HCT116 (cell line): Measurements from ENCODE around the gene KIF13A. TPM values are rescaled to one million over a fixed set of nuclear protein-coding genes. Genes with fewer than 3 reads are reported as not detected.

Experiments used
- ATAC-seq: fragments of 200-7000 bp; cut with Tn5 transposase; 2 replicates; pipeline ENCODE4 v1.9.1; 2020; ENCODE audit warnings: mild to moderate bottlenecking, moderate library complexity
- BruUV-seq: library from RNA; stranded (reverse); fragments of 400-500 nt; replicated peaks from 2 replicates; lab custom pipeline; 2021; lab: Mats Ljungman, UMichigan
- CTCF ChIA-PET: fragments of 300-600 bp; sonication (Branson Sonifier 250); formaldehyde crosslinking; loops from one replicate; lab custom pipeline; 2021; ENCODE audit warnings: antibody characterized with exemption; lab: Charles Lee
- POLR2A ChIA-PET: fragments of 300-600, 350-600 bp; sonication (Branson Sonifier 250); formaldehyde crosslinking; loops from one replicate; lab custom pipeline; 2021; ENCODE audit warnings: antibody characterized with exemption; lab: Charles Lee
- RAD21 ChIA-PET, 2 experiments: fragments of 300-600 bp; sonication (Branson Sonifier 250); formaldehyde crosslinking; loops; one replicate each; lab custom pipeline; 2023; ENCODE audit warnings: low total read pairs in 2 of 2; ENCODE audit not compliant: uncharacterized antibody in 2 of 2, unreplicated experiment in 2 of 2, low non-redundant PET in 1 of 2; lab: Charles Lee
- DNase-seq: peaks from one replicate; pipeline ENCODE4 v3.0.0-alpha.2; 2010; ENCODE audit warnings: low read depth, low spot score
- H2AFZ ChIP-seq: fragments of 200-600 bp; shearing (Covaris generic), sonication (generic); 2 replicates; pipeline ENCODE4 v1.6.1; 2017; ENCODE audit warnings: low read depth, mixed run types, mixed read lengths, antibody characterized with exemption, low read length; ENCODE audit not compliant: poor library complexity, severe bottlenecking
- H3K27ac ChIP-seq: 2 replicates; pipeline ENCODE4 v1.5.1; 2012; ENCODE audit warnings: low read depth, low read length
- H3K27me3 ChIP-seq: fragments of 200-600 bp; sonication (generic); 2 replicates; pipeline ENCODE4 v1.6.1; 2016; ENCODE audit warnings: mixed run types, low read length, mixed read lengths; ENCODE audit not compliant: insufficient read depth
- H3K36me3 ChIP-seq, 2 experiments: fragments of 200-500 bp in 1 of 2; fragments of 200-600 bp in 1 of 2; sonication (Bioruptor generic) in 1 of 2; sonication (generic) in 1 of 2; 2 replicates each; pipeline versions ENCODE4 v1.5.1 to v1.6.1; 2014 to 2016; ENCODE audit warnings: low read length in 2 of 2, inconsistent platforms in 1 of 2, mixed read lengths in 1 of 2, mixed run types in 1 of 2; ENCODE audit not compliant: insufficient read depth in 2 of 2, control insufficient read depth in 1 of 2
- H3K4me1 ChIP-seq, 2 experiments: fragments of 200-600 bp in 1 of 2; sonication (generic) in 1 of 2; 2 replicates each; pipeline versions ENCODE4 v1.5.1 to v1.6.1; 2012 to 2017; ENCODE audit warnings: low read length in 2 of 2, inconsistent platforms in 1 of 2, mild to moderate bottlenecking in 1 of 2, mixed read lengths in 1 of 2, mixed run types in 1 of 2, moderate library complexity in 1 of 2; ENCODE audit not compliant: insufficient read depth in 2 of 2, control insufficient read depth in 1 of 2
- H3K4me2 ChIP-seq: fragments of 200-600 bp; sonication (generic); 2 replicates; pipeline ENCODE4 v1.6.1; 2017; ENCODE audit warnings: mixed run types, low read length, mixed read lengths
- H3K4me3 ChIP-seq, 2 experiments: fragments of 200-600 bp in 1 of 2; sonication (generic) in 1 of 2; replicated peaks in 1 of 2; 2 replicates each; pipeline ENCODE4 v1.5.1; 2011 to 2016; ENCODE audit warnings: low read length in 2 of 2, control low read depth in 1 of 2, low read depth in 1 of 2, mild to moderate bottlenecking in 1 of 2, mixed read lengths in 1 of 2, mixed run types in 1 of 2
- H3K79me2 ChIP-seq: fragments of 200-600 bp; sonication (generic); 2 replicates; pipeline ENCODE4 v1.6.1; 2017; ENCODE audit warnings: mild to moderate bottlenecking, mixed run types, low read length, moderate library complexity, mixed read lengths; ENCODE audit not compliant: insufficient read depth
- H3K9ac ChIP-seq: fragments of 200-600 bp; sonication (generic); 2 replicates; pipeline ENCODE4 v1.6.1; 2016; ENCODE audit warnings: low read length, mixed read lengths
- H3K9me2 ChIP-seq: fragments of 200-600 bp; sonication (generic), shearing (Covaris generic); 2 replicates; pipeline ENCODE4 v1.6.1; 2017; ENCODE audit warnings: mixed run types, mild to moderate bottlenecking, moderate library complexity; ENCODE audit not compliant: insufficient read depth
- H3K9me3 ChIP-seq, 2 experiments: fragments of 200-500 bp in 1 of 2; fragments of 200-600 bp in 1 of 2; sonication (Bioruptor generic) in 1 of 2; sonication (generic) in 1 of 2; 2 replicates each; pipeline ENCODE4 v1.6.1; 2014 to 2017; ENCODE audit warnings: low read length in 2 of 2, mixed read lengths in 2 of 2, inconsistent platforms in 1 of 2, low read depth in 1 of 2, mild to moderate bottlenecking in 1 of 2, mixed run types in 1 of 2, moderate library complexity in 1 of 2; ENCODE audit not compliant: control insufficient read depth in 1 of 2, insufficient read depth in 1 of 2
- H4K20me1 ChIP-seq: fragments of 200-600 bp; sonication (generic), shearing (Covaris generic); 2 replicates; pipeline ENCODE4 v1.6.1; 2017; ENCODE audit warnings: mixed run types, mild to moderate bottlenecking, moderate library complexity; ENCODE audit not compliant: insufficient read depth
- ATF3 ChIP-seq: IDR thresholded peaks from 2 replicates; pipeline ENCODE4 v1.6.1; 2012
- CBX3 ChIP-seq: IDR thresholded peaks from 2 replicates; pipeline ENCODE4 v1.6.1; 2012; ENCODE audit warnings: low read depth
- CTCF ChIP-seq, 3 experiments: fragments of 200-600 bp in 1 of 3; sonication (generic) in 1 of 3; IDR thresholded peaks in 2 of 3; conservative IDR thresholded peaks in 1 of 3; 2 replicates each; pipeline ENCODE4 v1.5.1; 2012 to 2017; ENCODE audit warnings: low read depth in 2 of 3, low read length in 2 of 3, antibody characterized with exemption in 1 of 3, borderline replicate concordance in 1 of 3, control low read depth in 1 of 3, mild to moderate bottlenecking in 1 of 3, mixed read lengths in 1 of 3, mixed run types in 1 of 3, moderate library complexity in 1 of 3; ENCODE audit not compliant: insufficient read depth in 1 of 3
- EGR1 ChIP-seq: IDR thresholded peaks from 2 replicates; pipeline ENCODE4 v1.6.1; 2012; ENCODE audit warnings: low read depth
- EZH2 ChIP-seq: fragments of 200-600 bp; sonication (generic); IDR thresholded peaks from 2 replicates; pipeline ENCODE4 v1.6.1; 2017; ENCODE audit warnings: antibody characterized with exemption, mixed run types
- JUND ChIP-seq: IDR thresholded peaks from 2 replicates; pipeline ENCODE4 v1.6.1; 2012
- MAX ChIP-seq: IDR thresholded peaks from 2 replicates; pipeline ENCODE4 v1.6.1; 2012
- POLR2A ChIP-seq: IDR thresholded peaks from 2 replicates; pipeline ENCODE4 v1.7.0; 2011; ENCODE audit warnings: borderline replicate concordance; ENCODE audit not compliant: insufficient read depth, insufficient read length; ENCODE audit errors: extremely low read depth
- POLR2AphosphoS5 ChIP-seq: IDR thresholded peaks from 2 replicates; pipeline ENCODE4 v1.6.1; 2011; ENCODE audit warnings: mild to moderate bottlenecking, low read depth, low read length, moderate library complexity
- RAD21 ChIP-seq: IDR thresholded peaks from 2 replicates; pipeline ENCODE4 v1.6.1; 2012; ENCODE audit warnings: low read depth, mild to moderate bottlenecking
- SP1 ChIP-seq: IDR thresholded peaks from 2 replicates; pipeline ENCODE4 v1.6.1; 2012; ENCODE audit warnings: low read depth
- SRF ChIP-seq: IDR thresholded peaks from 2 replicates; pipeline ENCODE4 v1.6.1; 2012; ENCODE audit warnings: low read depth
- TCF7L2 ChIP-seq: IDR thresholded peaks from 2 replicates; pipeline ENCODE4 v1.7.0; 2011; ENCODE audit warnings: borderline replicate concordance, inconsistent platforms; ENCODE audit not compliant: insufficient read depth, insufficient read length; ENCODE audit errors: extremely low read depth
- YY1 ChIP-seq: IDR thresholded peaks from 2 replicates; pipeline ENCODE4 v1.6.1; 2011; ENCODE audit warnings: low read length, low read depth, moderate library complexity, mild to moderate bottlenecking; ENCODE audit not compliant: insufficient replicate concordance; ENCODE audit errors: extremely low read depth
- ZFX ChIP-seq: fragments of 450-650 bp; IDR thresholded peaks from 2 replicates; pipeline ENCODE4 v1.6.1; 2017
- intact Hi-C: fragments of 100-400 bp; cut with micrococcal nuclease; formaldehyde crosslinking; loops from 2 replicates; pipeline ENCODE4 v1.10.0; 2022
- total RNA-seq: library from RNA; stranded (reverse); gene quantifications from one replicate; pipeline ENCODE4 v1.2.1, GENCODE V29; 2021; ENCODE audit not compliant: unreplicated experiment
- TF ChIP-seq, protein P1 (sequence below): IDR thresholded peaks from 2 replicates; pipeline ENCODE4 v1.6.1; 2011; ENCODE audit warnings: mild to moderate bottlenecking, low read length, moderate library complexity; ENCODE audit not compliant: insufficient replicate concordance; ENCODE audit errors: extremely low read depth

Gene KIF13A
- total RNA-seq, 1 experiment from 2014 or later: 23.1 TPM

- ChIA-PET CTCF (no interaction called here), POLR2A (no interaction called here), RAD21 (no interaction called here)
- TF ChIP-seq, protein P1, sequence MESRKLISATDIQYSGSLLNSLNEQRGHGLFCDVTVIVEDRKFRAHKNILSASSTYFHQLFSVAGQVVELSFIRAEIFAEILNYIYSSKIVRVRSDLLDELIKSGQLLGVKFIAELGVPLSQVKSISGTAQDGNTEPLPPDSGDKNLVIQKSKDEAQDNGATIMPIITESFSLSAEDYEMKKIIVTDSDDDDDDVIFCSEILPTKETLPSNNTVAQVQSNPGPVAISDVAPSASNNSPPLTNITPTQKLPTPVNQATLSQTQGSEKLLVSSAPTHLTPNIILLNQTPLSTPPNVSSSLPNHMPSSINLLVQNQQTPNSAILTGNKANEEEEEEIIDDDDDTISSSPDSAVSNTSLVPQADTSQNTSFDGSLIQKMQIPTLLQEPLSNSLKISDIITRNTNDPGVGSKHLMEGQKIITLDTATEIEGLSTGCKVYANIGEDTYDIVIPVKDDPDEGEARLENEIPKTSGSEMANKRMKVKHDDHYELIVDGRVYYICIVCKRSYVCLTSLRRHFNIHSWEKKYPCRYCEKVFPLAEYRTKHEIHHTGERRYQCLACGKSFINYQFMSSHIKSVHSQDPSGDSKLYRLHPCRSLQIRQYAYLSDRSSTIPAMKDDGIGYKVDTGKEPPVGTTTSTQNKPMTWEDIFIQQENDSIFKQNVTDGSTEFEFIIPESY: no peak
- TF ChIP-seq RAD21 (no peak), JUND (no peak), EZH2 (no peak), MAX (no peak), SRF (no peak)
- H3K9ac ChIP-seq: no peak overlapping the region
- H3K27ac ChIP-seq: no peak overlapping the region
- intact Hi-C loops: no loop called here
- no peaks in the 10 kb centered on the region for H4K20me1 ChIP-seq
- no peaks in the 10 kb centered on the region for H3K27me3 ChIP-seq
- H3K9me3 ChIP-seq: no peaks in the 10 kb centered on the region
- ATAC-seq (no peak), DNase-seq (no peak)
- H3K4me3 ChIP-seq: no peak overlapping the region
- no peak overlapping the region for H2AFZ ChIP-seq
- H3K4me2 ChIP-seq: no peak overlapping the region
- no peaks in the 10 kb centered on the region for H3K36me3 ChIP-seq
- no TSS peak for BruUV-seq
- H3K79me2 ChIP-seq: no peaks in the 10 kb centered on the region
- no peaks in the 10 kb centered on the region for H3K9me2 ChIP-seq
- H3K4me1 ChIP-seq: no peaks in the 10 kb centered on the region
Observed at GRCh38 chr6:17940151-17940792, 47.2 kb downstream of the KIF13A start.

DNA sequence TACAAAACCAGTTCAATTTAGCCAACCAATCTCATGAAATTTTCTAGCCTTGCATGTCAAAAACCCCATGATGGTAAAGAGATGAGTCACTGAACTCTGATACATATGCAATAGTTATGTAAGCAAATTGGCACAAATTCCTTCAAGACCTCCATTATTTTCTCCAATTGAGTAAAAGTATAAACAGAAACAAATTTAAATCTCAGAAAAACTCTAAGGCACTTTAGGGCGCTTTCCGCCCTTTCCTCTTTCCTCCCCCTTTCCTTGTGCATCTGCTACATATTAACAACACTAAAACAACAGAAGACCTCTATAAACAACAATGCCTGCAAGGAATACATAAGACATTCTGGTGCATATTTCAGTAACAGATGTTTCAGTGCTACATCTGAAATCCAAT, 48.5 kb downstream of the KIF13A start:
- no peaks in the 10 kb centered on the region for H3K79me2 ChIP-seq
- H3K9me2 ChIP-seq: no peaks in the 10 kb centered on the region
- H4K20me1 ChIP-seq: no peaks in the 10 kb centered on the region
- no peaks in the 10 kb centered on the region for H3K27me3 ChIP-seq
- H3K4me3 ChIP-seq: no peak overlapping the region
- POLR2A ChIA-PET: no interaction called here
- no peaks in the 10 kb centered on the region for H3K9me3 ChIP-seq
- H2AFZ ChIP-seq: no peak overlapping the region
- H3K4me2 ChIP-seq: no peak overlapping the region
- H3K9ac ChIP-seq: no peak overlapping the region
- intact Hi-C loops: no loop called here
- H3K27ac ChIP-seq: no peak overlapping the region
- BruUV-seq: no TSS peak
- no peaks in the 10 kb centered on the region for H3K4me1 ChIP-seq
- no peaks in the 10 kb centered on the region for H3K36me3 ChIP-seq
- no peak for ATAC-seq
- CTCF ChIA-PET: no interaction called here
- RAD21 ChIA-PET: no interaction called here
- no peak for DNase-seq
- TF ChIP-seq ATF3 (no peak), EGR1 (no peak), YY1 (no peak), JUND (no peak), SP1 (no peak), POLR2AphosphoS5 (no peak), SRF (no peak), EZH2 (no peak), POLR2A (no peak), CTCF (IDR thresholded peaks at IDR 0.05 in 2 of 3, conservative IDR thresholded peaks at IDR 0.05 in 1 of 3; ENCODE audit: borderline replicate concordance in 1 of 3, insufficient read depth in 1 of 3, low read depth in 2 of 3, low read length in 2 of 3) (no peak), TCF7L2 (no peak), ZFX (no peak), CBX3 (no peak)
